Fibroblast of pulmonary artery (primary cell): ENCODE data around the gene VSIG10L.

ENCODE experiments used
- DNase-seq: peaks from one replicate; pipeline ENCODE4 v3.0.0-alpha.2; 2010; ENCODE audit warnings: low read depth
- H3K4me3 ChIP-seq: replicated peaks from 2 replicates; pipeline ENCODE4 v1.5.1; 2011; ENCODE audit warnings: low read depth, mild to moderate bottlenecking, control low read depth, low read length, moderate library complexity
- CTCF ChIP-seq: IDR thresholded peaks from 2 replicates; pipeline ENCODE4 v1.5.1; 2011; ENCODE audit warnings: mild to moderate bottlenecking, control low read depth, low read length, inconsistent platforms; ENCODE audit errors: missing control alignments

The VSIG10L gene

GRCh38 chr19:51321799-51322198 is 20.1 kb downstream of the VSIG10L start:
- no peak overlapping the region for H3K4me3 ChIP-seq
- TF ChIP-seq CTCF, result no peak
- DNase-seq, result no peak

- H3K4me3 ChIP-seq, result no peak overlapping the region
- no peak for DNase-seq
- TF ChIP-seq CTCF, result no peak
Observed at GRCh38 chr19:51320280-51320657, 21.7 kb downstream of the VSIG10L start.

- H3K4me3 ChIP-seq, result no peak overlapping the region
- no peak for DNase-seq
- TF ChIP-seq CTCF, result no peak
Observed at GRCh38 chr19:51319649-51320279, 22.2 kb downstream of the VSIG10L start.

GRCh38 chr19:51318687-51319648 is 23.0 kb downstream of the VSIG10L start:
- no peak for TF ChIP-seq CTCF
- H3K4me3 ChIP-seq, result no peak overlapping the region
- DNase-seq, result no peak

GRCh38 chr19:51317968-51318367 is 24.0 kb downstream of the VSIG10L start:
- TF ChIP-seq CTCF, result no peak
- no peak overlapping the region for H3K4me3 ChIP-seq
- DNase-seq, result no peak

- DNase-seq, result no peak
- TF ChIP-seq CTCF, result no peak
Observed at GRCh38 chr19:51317376-51317775, 24.6 kb downstream of the VSIG10L start.

GRCh38 chr19:51316688-51317087 is 25.3 kb downstream of the VSIG10L start:
- H3K4me3 ChIP-seq, result no peak overlapping the region
- no peak for DNase-seq
- TF ChIP-seq CTCF, result no peak

More at GRCh38 chr19:51317376-51317775, 24.6 kb downstream of the VSIG10L start:
- H3K4me3 ChIP-seq, result no peak overlapping the region
